Transverse colon (tissue), 4 donors: Measurements from ENCODE around the gene SLC43A1. TPM values are rescaled to one million over a fixed set of nuclear protein-coding genes. Genes with fewer than 3 reads are reported as not detected.
A peak's percentile ranks its signal among the peaks of the same experiment; 100 is the strongest.

Source experiments
- DNase-seq: peaks from one replicate; pipeline ENCODE4 v3.0.0-alpha.2; 2019
- H3K27ac ChIP-seq, 4 donors: fragments of 200-600 bp; sonication (generic); 2 replicates each; pipeline ENCODE4 v1.5.1; 2016 to 2018; ENCODE audit warnings: inconsistent platforms in 4 of 4
- H3K27me3 ChIP-seq: fragments of 200-600 bp; sonication (generic); 2 replicates; pipeline ENCODE4 v1.5.1; 2017; ENCODE audit warnings: inconsistent platforms
- H3K36me3 ChIP-seq, 4 donors: fragments of 200-600 bp; sonication (generic); 2 replicates each; pipeline ENCODE4 v1.5.1; 2017 to 2019; ENCODE audit warnings: inconsistent platforms in 4 of 4
- H3K4me1 ChIP-seq, 4 donors: fragments of 200-600 bp; sonication (generic); 2 replicates each; pipeline ENCODE4 v1.5.1; 2017 to 2020; ENCODE audit warnings: inconsistent platforms in 4 of 4
- H3K4me3 ChIP-seq, 4 donors: fragments of 200-600 bp; sonication (generic); 1 replicate in 1 of 4; 2 replicates in 3 of 4; pipeline versions ENCODE4 v1.5.1 to v1.6.1; 2017 to 2019; ENCODE audit warnings: inconsistent platforms in 4 of 4
- H3K9me3 ChIP-seq, 2 donors: fragments of 200-600 bp; sonication (generic); 2 replicates each; pipeline ENCODE4 v1.5.1; 2017 to 2019; ENCODE audit warnings: inconsistent platforms in 2 of 2
- EP300 ChIP-seq: sonication (generic); formaldehyde crosslinking; IDR thresholded peaks from one replicate; pipeline ENCODE4 v1.6.1; 2017; ENCODE audit warnings: antibody characterized with exemption, low read depth
- POLR2A ChIP-seq: fragments of 450-650 bp; IDR thresholded peaks from one replicate; pipeline ENCODE4 v1.6.1; 2016; ENCODE audit warnings: antibody characterized with exemption, mild to moderate bottlenecking, moderate library complexity
- POLR2AphosphoS5 ChIP-seq, 3 donors: sonication (generic); formaldehyde crosslinking; IDR thresholded peaks; one replicate each; pipeline ENCODE4 v1.6.1; 2016; ENCODE audit warnings: antibody characterized with exemption in 3 of 3
- WGBS, 2 donors: methylation state at CpG; one replicate each; pipeline ENCODE4 v1.1.5; 2018; ENCODE audit warnings: low coverage in 1 of 2; 5-methylcytosine and 5-hydroxymethylcytosine counted together
- in situ Hi-C, 4 donors: fragments of 200-750 bp; cut with MboI; loops; one replicate each; pipeline versions ENCODE4 v1.15.0 to v1.15.1; 2017; ENCODE audit warnings: low sequenced_read_pairs in 3 of 4, low pct_ligation_motif_present in 1 of 4, low pct_unique_long_range_greater_than_20kb in 1 of 4
- intact Hi-C: fragments of 100-400 bp; cut with DNase I; formaldehyde crosslinking; loops from one replicate; pipeline ENCODE4 v1.15.1; 2023; ENCODE audit warnings: low total_unique reads
- total RNA-seq, 4 donors: library from RNA; depleted of rRNA; stranded (reverse); fragments of >200 nt; gene quantifications; one replicate each; pipeline ENCODE4 v1.1.0, GENCODE V29; 2016
- TF ChIP-seq, protein P1 (sequence below), 5 experiments: fragments of 200-600 bp in 3 of 5; fragments of 450-650 bp in 2 of 5; sonication (generic) in 3 of 5; IDR thresholded peaks; 1 replicate in 2 of 5; 2 replicates in 3 of 5; pipeline ENCODE4 v1.5.1; 2016 to 2017; ENCODE audit warnings: antibody characterized with exemption in 5 of 5, inconsistent platforms in 3 of 5, mild to moderate bottlenecking in 2 of 5, moderate library complexity in 1 of 5

SLC43A1 gene
- total RNA-seq, 4 donors from 2014 or later, result 7.5 to 30.4 (median 15.2) TPM

GRCh38 chr11:57513452-57513795 is 2.1 kb downstream of the SLC43A1 start:
- Histone ChIP-seq H3K27me3 (no peaks in the 10 kb centered on the region), H3K27ac (peak overlapping the region in 1 of 4 donors; percentile 80), H3K36me3 (no peaks in the 10 kb centered on the region), H3K4me3 (no peak overlapping the region), H3K9me3 (no peaks in the 10 kb centered on the region), H3K4me1 (peaks cover 11 to 26% (median 20%) of the 10 kb centered on the region in 4 donors)
- 35% methylated on average over 1 of the region's 1 CpG; no CpG with 5 or more reads in 1 of the 2 donors for WGBS, 2 donors
- TF ChIP-seq POLR2A, result no peak
- TF ChIP-seq, protein P1, sequence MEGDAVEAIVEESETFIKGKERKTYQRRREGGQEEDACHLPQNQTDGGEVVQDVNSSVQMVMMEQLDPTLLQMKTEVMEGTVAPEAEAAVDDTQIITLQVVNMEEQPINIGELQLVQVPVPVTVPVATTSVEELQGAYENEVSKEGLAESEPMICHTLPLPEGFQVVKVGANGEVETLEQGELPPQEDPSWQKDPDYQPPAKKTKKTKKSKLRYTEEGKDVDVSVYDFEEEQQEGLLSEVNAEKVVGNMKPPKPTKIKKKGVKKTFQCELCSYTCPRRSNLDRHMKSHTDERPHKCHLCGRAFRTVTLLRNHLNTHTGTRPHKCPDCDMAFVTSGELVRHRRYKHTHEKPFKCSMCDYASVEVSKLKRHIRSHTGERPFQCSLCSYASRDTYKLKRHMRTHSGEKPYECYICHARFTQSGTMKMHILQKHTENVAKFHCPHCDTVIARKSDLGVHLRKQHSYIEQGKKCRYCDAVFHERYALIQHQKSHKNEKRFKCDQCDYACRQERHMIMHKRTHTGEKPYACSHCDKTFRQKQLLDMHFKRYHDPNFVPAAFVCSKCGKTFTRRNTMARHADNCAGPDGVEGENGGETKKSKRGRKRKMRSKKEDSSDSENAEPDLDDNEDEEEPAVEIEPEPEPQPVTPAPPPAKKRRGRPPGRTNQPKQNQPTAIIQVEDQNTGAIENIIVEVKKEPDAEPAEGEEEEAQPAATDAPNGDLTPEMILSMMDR (IDR thresholded peaks at IDR 0.05), result no peak
- TF ChIP-seq EP300, result no peak
- TF ChIP-seq POLR2AphosphoS5 (IDR thresholded peaks at IDR 0.05), result no peak
- in situ Hi-C loops (no loop called here), intact Hi-C loops (no loop called here)
- no peak for DNase-seq

DNA sequence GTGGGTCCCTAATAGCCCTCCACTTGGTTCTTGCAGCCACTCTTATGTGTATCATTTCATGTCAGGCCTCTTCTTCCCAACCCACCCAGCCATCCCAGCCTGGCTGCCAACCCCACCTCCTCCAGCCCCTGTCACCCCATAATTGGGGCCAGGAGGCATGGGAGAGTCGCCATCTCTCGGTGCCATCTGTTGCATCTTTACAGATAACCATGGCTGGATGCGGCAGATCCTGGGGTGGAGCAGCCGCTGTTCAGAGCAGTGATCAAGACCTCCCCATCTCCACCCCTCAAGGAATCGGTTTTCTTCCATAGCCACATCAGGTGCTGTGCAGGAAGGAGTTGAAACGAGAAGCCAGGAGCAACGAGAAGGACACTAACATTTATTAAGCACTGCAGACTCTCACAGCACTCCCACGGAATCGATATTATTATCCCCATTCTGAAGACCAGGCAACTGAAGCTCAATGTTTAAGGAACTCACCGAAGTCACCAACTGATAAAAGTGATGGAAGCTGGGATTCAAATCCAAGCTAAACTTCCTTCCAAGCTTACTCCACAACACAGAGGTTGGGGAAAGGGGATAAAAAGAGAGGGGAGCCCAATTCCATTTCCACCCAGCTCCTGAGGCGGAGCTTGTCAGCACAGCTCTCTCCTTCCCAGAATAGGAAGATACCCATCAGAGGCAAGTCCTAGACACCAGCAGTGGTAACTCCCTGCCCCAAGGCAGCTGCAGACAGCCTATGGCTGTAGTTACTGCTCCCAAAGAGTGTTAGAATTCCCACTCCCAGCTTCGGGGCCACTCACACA is 2.7 kb downstream of the SLC43A1 start:
- WGBS, 2 donors, result 92% methylated on average over 12 of the region's 12 CpGs; no CpG with 5 or more reads in 1 of the 2 donors
- no peak overlapping the region for H3K27ac ChIP-seq

DNA sequence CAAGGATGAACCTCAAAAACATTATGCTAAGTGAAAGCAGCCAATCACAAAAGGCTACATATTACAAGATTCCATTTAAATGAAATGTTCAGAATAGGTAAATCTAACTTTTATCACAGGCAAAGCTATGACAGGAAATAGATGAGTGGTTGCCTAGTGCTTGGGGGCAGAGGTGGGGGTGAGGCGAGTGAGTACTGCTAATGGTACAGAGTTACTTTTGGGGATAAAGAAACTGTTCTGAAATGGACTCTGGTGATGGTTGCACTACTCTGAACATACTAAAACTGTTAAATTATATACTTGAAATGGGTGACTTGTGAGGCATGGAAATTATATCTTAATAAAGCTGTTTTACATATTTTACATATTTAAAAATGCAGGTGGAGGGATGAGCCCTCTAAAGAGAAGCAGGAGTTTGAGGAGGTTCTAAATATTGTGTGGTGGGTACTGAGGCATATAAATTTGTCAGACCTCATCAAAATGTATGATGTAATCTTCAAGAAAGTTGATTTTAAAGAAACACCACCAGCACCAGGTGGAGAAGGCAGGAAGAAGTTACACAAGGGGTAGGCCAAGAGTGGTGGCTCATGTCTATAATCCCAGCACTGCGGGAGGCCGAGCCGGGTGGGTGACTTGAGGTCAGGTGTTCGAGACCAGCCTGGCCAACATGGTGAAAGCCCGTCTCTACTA is 3.6 kb downstream of the SLC43A1 start:
- Histone ChIP-seq H3K27me3 (no peaks in the 10 kb centered on the region), H3K4me1 (peaks cover 11 to 26% (median 20%) of the 10 kb centered on the region in 4 donors), H3K9me3 (no peaks in the 10 kb centered on the region), H3K4me3 (no peak overlapping the region), H3K27ac (no peak overlapping the region), H3K36me3 (no peaks in the 10 kb centered on the region)
- no peak for DNase-seq
- intact Hi-C loops (no loop called here), in situ Hi-C loops (no loop called here)
- WGBS, 2 donors, result 85 to 91% methylated on average over 5 to 6 of the region's 6 CpGs
- TF ChIP-seq EP300 (no peak), POLR2AphosphoS5 (IDR thresholded peaks at IDR 0.05) (no peak), POLR2A (no peak)
- TF ChIP-seq, protein P1 (IDR thresholded peaks at IDR 0.05), result no peak

More for the DNA sequence above, 2.7 kb downstream of the SLC43A1 start:
- no peak overlapping the region for H3K4me3 ChIP-seq
- intact Hi-C loops, result no loop called here
- in situ Hi-C loops, result no loop called here
- TF ChIP-seq POLR2A, result no peak
- H3K27me3 ChIP-seq, result no peaks in the 10 kb centered on the region
- H3K9me3 ChIP-seq, result no peaks in the 10 kb centered on the region
- H3K4me1 ChIP-seq, result peaks cover 11 to 26% (median 20%) of the 10 kb centered on the region in 4 donors
- DNase-seq, result no peak
- no peaks in the 10 kb centered on the region for H3K36me3 ChIP-seq

DNA sequence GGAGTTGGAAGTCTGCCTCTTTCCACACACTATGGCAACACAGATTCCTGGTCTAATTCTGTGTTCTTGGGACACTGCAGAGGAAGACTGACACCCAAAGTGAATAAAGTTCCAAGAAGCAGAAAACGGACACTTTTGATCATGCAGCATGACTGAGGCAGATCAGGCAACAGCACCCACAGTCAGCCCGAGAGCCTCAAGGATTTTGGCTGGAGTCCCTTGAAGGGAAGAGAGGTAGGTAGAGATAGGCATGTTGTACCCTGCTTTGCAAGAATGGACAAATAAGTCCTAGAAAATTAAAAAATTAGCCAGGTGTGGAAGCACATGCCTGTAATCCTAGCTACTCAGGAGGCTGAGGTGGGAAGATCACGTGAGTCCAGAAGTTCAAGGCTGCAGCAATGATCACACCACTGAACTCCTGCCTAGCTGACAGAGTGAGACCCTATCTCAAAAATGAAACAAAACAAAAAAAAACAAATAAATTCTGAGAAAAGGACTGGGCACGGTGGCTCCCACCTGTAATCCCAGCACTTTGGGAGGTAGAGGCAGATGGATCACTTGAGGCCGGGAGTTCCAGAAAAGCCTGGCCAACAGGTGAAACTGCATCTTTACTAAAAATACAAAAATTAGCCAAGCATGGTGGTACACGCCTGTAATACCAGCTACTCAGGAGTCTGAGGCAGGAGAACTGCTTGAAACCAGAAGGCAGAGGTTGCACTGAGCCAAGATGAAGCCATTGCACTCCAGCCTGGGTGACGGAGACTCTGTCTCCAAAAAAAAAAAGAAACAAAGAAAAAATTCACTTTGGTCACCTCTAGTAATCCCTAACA is 6.9 kb downstream of the SLC43A1 start:
- intact Hi-C loops (no loop called here), in situ Hi-C loops (no loop called here)
- Histone ChIP-seq H3K9me3 (no peaks in the 10 kb centered on the region), H3K4me3 (no peak overlapping the region), H3K27me3 (no peaks in the 10 kb centered on the region), H3K36me3 (no peaks in the 10 kb centered on the region), H3K4me1 (peaks cover 0 to 5% (median 3%) of the 10 kb centered on the region in 4 donors), H3K27ac (no peak overlapping the region)
- WGBS, 2 donors, result 88 to 89% methylated on average over 7 of the region's 7 CpGs
- DNase-seq, result no peak
- TF ChIP-seq EP300 (no peak), POLR2AphosphoS5 (IDR thresholded peaks at IDR 0.05) (no peak), POLR2A (no peak)
- TF ChIP-seq, protein P1 (IDR thresholded peaks at IDR 0.05), result no peak
